ENCODE results near the gene SNCG. TPM values are rescaled to one million over a fixed set of nuclear protein-coding genes. Genes with fewer than 3 reads are reported as not detected.
"Not testable (repeated sequence)": the region's sequence is repeated elsewhere in the genome, so short reads cannot be mapped to it uniquely, and the experiment has no call there.

Gene SNCG
- total RNA-seq, 1 donor from 2014 or later, result 24.7 TPM

GRCh38 chr10:86992929-86993328, 34.5 kb downstream of the SNCG start:
- no peak for DNase-seq (ENCODE audit: missing footprints)
- intact Hi-C loops (cut with DNase I), result no loop called here
- ATAC-seq, result no peak

GRCh38 chr10:86999802-87000403, 41.5 kb downstream of the SNCG start:
- ATAC-seq; intact Hi-C loops (cut with DNase I); DNase-seq (ENCODE audit: missing footprints): not testable (repeated sequence)

GRCh38 chr10:87000491-87000890, 42.1 kb downstream of the SNCG start:
- intact Hi-C loops (cut with DNase I), result no loop called here
- no peak for DNase-seq (ENCODE audit: missing footprints)
- no peak for ATAC-seq

- intact Hi-C loops (cut with DNase I); DNase-seq (ENCODE audit: missing footprints): not testable (repeated sequence)
Observed at GRCh38 chr10:87007124-87007523, 48.7 kb downstream of the SNCG start.

GRCh38 chr10:87007674-87008073, 49.3 kb downstream of the SNCG start:
- DNase-seq (ENCODE audit: missing footprints); intact Hi-C loops (cut with DNase I); ATAC-seq: not testable (repeated sequence)

More at GRCh38 chr10:87007124-87007523, 48.7 kb downstream of the SNCG start:
- not testable (repeated sequence) for ATAC-seq

- ATAC-seq; DNase-seq (ENCODE audit: missing footprints); intact Hi-C loops (cut with DNase I): not testable (repeated sequence)
Observed at GRCh38 chr10:87008303-87008702, 49.9 kb downstream of the SNCG start.

- ATAC-seq; intact Hi-C loops (cut with DNase I); DNase-seq (ENCODE audit: missing footprints): not testable (repeated sequence)
Observed at GRCh38 chr10:87009134-87009696, 50.8 kb downstream of the SNCG start.

Other genes starting within 250 kb of the SNCG start
- gene BMPR1A, start 202.0 kb upstream of the SNCG start, total RNA-seq, result 53.2 TPM
- gene MMRN2, start 984 bp upstream of the SNCG start, total RNA-seq, result 35.8 TPM
- 54.6 TPM for gene ADIRF, start 9.9 kb downstream of the SNCG start, total RNA-seq
- gene FAM25A, start 61.7 kb downstream of the SNCG start, total RNA-seq, result not detected
- gene GLUD1, start 136.2 kb downstream of the SNCG start, total RNA-seq, result 104 TPM
- gene SHLD2, start 136.6 kb downstream of the SNCG start, total RNA-seq, result 13.5 TPM

Measured in Right ventricle myocardium inferior (tissue), 1 donor.